Thoracic aorta (tissue), 2 donors: ENCODE data around the gene BRAF. TPM values are rescaled to one million over a fixed set of nuclear protein-coding genes. Genes with fewer than 3 reads are reported as not detected.
"Not testable (repeated sequence)": the region's sequence is repeated elsewhere in the genome, so short reads cannot be mapped to it uniquely, and the experiment has no call there.

Experiments
- ATAC-seq: fragments of 150-250 bp; one replicate; pipeline ENCODE4 v1.8.0; 2017; ENCODE audit warnings: low read depth; ENCODE audit not compliant: insufficient number of reproducible peaks, low FRiP score
- DNase-seq: peaks from one replicate; pipeline ENCODE4 v3.0.0-alpha.2; 2020; ENCODE audit warnings: low spot score
- H3K27ac ChIP-seq, 2 donors: fragments of 200-600 bp; sonication (generic); 1 replicate in 1 of 2; 2 replicates in 1 of 2; pipeline ENCODE4 v1.5.1; 2016; ENCODE audit warnings: mild to moderate bottlenecking in 2 of 2, moderate library complexity in 2 of 2
- H3K27me3 ChIP-seq: fragments of 200-600 bp; sonication (generic); replicated peaks from 2 replicates; pipeline ENCODE4 v1.6.0; 2016; ENCODE audit warnings: mild to moderate bottlenecking; ENCODE audit not compliant: insufficient read depth
- H3K36me3 ChIP-seq: fragments of 200-600 bp; sonication (generic); one replicate; pipeline ENCODE4 v1.5.1; 2016
- H3K4me1 ChIP-seq, 2 donors: fragments of 200-600 bp; sonication (generic); 1 replicate in 1 of 2; 2 replicates in 1 of 2; pipeline versions ENCODE4 v1.5.1 to v1.6.0; 2016; ENCODE audit warnings: low read depth in 2 of 2, mild to moderate bottlenecking in 1 of 2; ENCODE audit not compliant: control insufficient read depth in 1 of 2
- H3K4me3 ChIP-seq: fragments of 200-600 bp; sonication (generic); 2 replicates; pipeline ENCODE4 v1.5.1; 2016; ENCODE audit warnings: mild to moderate bottlenecking
- H3K9me3 ChIP-seq: fragments of 200-600 bp; sonication (generic); 2 replicates; pipeline ENCODE4 v1.5.1; 2016
- total RNA-seq, 2 donors: library from RNA; depleted of rRNA; stranded (reverse); fragments of >200 nt; gene quantifications; one replicate each; pipeline versions ENCODE4 v1.1.0 to v1.2.3, GENCODE V29; 2016
- TF ChIP-seq, protein P1 (sequence below): fragments of 200-600 bp; sonication (generic); IDR thresholded peaks from one replicate; pipeline ENCODE4 v1.5.1; 2019; ENCODE audit warnings: antibody characterized with exemption

BRAF gene
- total RNA-seq, 2 donors from 2014 or later: 31.5 to 62.2 TPM

DNA sequence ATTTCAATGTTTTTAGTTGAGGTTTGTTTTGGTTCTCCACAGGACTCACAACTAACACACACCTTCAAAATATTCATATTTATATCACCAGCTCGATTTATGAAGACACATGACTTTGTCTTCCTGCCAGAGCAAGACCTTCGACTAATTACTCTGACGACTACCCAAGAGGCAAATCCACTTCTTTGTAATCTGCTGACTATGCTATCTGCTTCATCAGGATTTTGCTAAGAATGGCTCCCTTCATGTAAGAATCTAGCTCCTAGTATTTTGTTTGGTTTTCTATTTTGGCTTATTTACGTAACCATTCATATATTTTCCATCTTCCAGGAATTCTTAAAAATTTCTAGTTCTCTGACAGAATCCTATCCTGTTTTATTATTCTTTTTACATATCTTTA lies 93.0 kb downstream of the BRAF start:
- Histone ChIP-seq H3K27me3 (no peaks in the 10 kb centered on the region), H3K36me3 (peaks cover 5% of the 10 kb centered on the region), H3K27ac (no peak overlapping the region), H3K9me3 (no peaks in the 10 kb centered on the region), H3K4me1 (peaks cover 0 to 10% of the 10 kb centered on the region in 2 donors), H3K4me3 (no peak overlapping the region)
- DNase-seq (no peak), ATAC-seq (no peak)
- TF ChIP-seq, protein P1, sequence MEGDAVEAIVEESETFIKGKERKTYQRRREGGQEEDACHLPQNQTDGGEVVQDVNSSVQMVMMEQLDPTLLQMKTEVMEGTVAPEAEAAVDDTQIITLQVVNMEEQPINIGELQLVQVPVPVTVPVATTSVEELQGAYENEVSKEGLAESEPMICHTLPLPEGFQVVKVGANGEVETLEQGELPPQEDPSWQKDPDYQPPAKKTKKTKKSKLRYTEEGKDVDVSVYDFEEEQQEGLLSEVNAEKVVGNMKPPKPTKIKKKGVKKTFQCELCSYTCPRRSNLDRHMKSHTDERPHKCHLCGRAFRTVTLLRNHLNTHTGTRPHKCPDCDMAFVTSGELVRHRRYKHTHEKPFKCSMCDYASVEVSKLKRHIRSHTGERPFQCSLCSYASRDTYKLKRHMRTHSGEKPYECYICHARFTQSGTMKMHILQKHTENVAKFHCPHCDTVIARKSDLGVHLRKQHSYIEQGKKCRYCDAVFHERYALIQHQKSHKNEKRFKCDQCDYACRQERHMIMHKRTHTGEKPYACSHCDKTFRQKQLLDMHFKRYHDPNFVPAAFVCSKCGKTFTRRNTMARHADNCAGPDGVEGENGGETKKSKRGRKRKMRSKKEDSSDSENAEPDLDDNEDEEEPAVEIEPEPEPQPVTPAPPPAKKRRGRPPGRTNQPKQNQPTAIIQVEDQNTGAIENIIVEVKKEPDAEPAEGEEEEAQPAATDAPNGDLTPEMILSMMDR: no peak

DNA sequence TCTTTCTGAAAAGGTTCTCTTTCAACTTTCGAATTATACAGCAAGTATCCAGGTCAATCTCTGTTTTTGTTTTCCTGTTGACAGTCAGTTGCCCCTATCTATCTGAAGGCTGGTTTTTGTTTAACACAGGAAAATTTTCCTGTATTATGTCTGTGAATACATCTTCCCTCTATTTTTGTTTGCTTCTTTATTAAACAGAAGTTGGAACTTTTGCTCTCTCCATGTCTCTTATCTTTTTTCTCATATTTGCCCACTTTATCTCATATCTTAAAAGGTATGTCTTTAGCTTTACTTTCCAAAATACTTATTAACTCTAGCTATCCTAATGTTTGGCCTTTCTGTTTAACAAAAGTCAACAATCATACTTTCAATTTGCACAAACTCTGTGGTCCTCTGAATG lies 95.0 kb downstream of the BRAF start:
- Histone ChIP-seq H3K27me3 (no peaks in the 10 kb centered on the region), H3K36me3 (peaks cover 5% of the 10 kb centered on the region), H3K9me3 (no peaks in the 10 kb centered on the region), H3K4me1 (peaks cover 0 to 10% of the 10 kb centered on the region in 2 donors), H3K27ac (no peak overlapping the region), H3K4me3 (no peak overlapping the region)
- ATAC-seq: no peak
- no peak for DNase-seq
- TF ChIP-seq, protein P1: no peak

DNA sequence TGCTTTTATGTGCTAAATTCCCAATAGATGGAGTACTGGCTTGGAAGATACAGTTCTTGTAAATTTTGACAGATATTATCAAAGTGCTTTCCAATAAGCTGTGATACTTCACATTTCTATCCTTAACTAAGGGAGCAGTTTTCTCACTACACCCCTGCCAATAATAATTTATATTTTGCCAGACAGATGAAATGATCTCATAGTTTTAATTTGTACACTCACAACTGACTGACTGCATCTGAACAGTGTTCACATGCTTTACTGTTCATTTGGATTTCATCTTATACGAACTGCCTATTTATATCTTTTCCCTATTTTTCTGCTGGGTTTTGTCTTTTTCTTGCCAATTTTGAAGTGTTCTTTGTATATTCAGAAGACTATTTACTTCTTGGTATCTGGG lies 96.0 kb downstream of the BRAF start:
- DNase-seq (no peak), ATAC-seq (no peak)
- H3K27ac ChIP-seq: no peak overlapping the region

GRCh38 chr7:140817383-140817782 lies 107.3 kb downstream of the BRAF start:
- H3K27ac ChIP-seq, H3K27me3 ChIP-seq, H3K9me3 ChIP-seq, H3K36me3 ChIP-seq, DNase-seq, ATAC-seq, H3K4me1 ChIP-seq, H3K4me3 ChIP-seq: not testable (repeated sequence)

More for the DNA sequence above, 96.0 kb downstream of the BRAF start:
- TF ChIP-seq, protein P1: no peak
- no peaks in the 10 kb centered on the region for H3K27me3 ChIP-seq
- H3K9me3 ChIP-seq: no peaks in the 10 kb centered on the region
- no peaks in the 10 kb centered on the region for H3K36me3 ChIP-seq
- H3K4me1 ChIP-seq: peaks cover 0 to 10% of the 10 kb centered on the region in 2 donors
- no peak overlapping the region for H3K4me3 ChIP-seq

DNA sequence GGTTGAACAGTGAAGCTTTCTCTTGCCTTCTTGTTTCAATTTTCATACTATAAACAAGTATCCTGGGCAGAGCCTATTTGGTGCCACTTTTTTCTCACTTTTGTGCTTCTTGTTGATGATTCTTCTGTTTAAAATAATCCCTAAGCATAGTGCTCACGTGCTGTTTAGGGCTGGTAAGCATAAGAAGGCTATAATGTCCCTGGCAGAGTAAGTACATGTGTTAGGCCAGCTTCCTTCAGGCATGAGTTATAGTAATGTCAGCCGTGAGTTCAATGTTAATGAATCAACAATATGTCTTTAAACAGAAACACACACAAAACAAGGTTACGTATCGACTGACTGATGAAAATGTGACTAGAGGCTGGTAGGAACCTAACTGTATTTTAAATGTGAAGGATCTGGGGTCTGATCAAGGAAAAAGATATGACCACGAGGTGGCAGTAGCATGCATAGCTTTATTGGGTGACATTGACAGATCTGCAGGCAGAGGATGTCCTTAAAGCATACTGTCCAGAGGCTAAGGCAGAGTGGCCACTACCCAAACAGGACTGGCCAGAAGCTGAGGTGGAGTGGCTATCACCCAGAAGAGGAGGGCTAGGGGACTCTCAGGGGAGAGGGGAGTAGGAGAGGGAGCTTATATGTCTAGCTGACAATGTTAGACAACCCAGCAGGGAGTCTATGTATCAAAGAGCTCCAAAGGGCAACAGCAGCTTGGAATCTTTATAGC lies 113.7 kb downstream of the BRAF start:
- H3K27me3 ChIP-seq: no peaks in the 10 kb centered on the region
- no peak overlapping the region for H3K4me3 ChIP-seq
- TF ChIP-seq, protein P1: peak; percentile 68
- H3K27ac ChIP-seq: no peak overlapping the region
- DNase-seq: peak; percentile 8
- no peak for ATAC-seq
- no peaks in the 10 kb centered on the region for H3K9me3 ChIP-seq
- no peaks in the 10 kb centered on the region for H3K36me3 ChIP-seq
- no peaks in the 10 kb centered on the region for H3K4me1 ChIP-seq

DNA sequence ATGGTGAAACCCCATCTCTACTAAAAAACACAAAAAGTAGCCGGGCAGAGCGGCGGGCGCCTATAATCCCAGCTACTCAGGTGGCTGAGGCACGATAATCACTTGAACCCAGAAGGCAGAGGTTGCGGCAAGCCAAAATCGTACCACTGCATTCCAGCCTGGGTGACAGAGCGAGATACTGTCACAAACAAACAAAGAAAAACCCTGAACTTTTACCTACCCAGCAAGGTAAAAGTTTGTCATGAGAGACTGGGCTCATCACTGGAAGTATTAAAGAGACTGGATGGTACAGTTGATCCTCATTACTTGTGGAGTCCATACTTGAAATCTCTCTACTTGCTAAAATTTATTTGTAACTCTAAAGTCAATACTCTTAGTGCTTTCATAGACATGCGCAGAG lies 114.3 kb downstream of the BRAF start:
- no peaks in the 10 kb centered on the region for H3K9me3 ChIP-seq
- H3K27me3 ChIP-seq: no peaks in the 10 kb centered on the region
- ATAC-seq (no peak), DNase-seq (no peak)
- H3K27ac ChIP-seq: no peak overlapping the region
- H3K36me3 ChIP-seq: no peaks in the 10 kb centered on the region
- H3K4me1 ChIP-seq: no peaks in the 10 kb centered on the region
- TF ChIP-seq, protein P1: no peak
- no peak overlapping the region for H3K4me3 ChIP-seq
